ENCODE data around the gene NUDC. TPM values are rescaled to one million over a fixed set of nuclear protein-coding genes. Genes with fewer than 3 reads are reported as not detected.

Gene NUDC
- total RNA-seq, 1 experiment from 2014 or later, result 118 TPM

- no peak for TF ChIP-seq ZMAT4 (CRISPR knock-in tag; IDR thresholded peaks at IDR 0.05)
- TF ChIP-seq MLX (CRISPR knock-in tag; IDR thresholded peaks at IDR 0.05), result peak; percentile 91; the same call in 1 of the 2 replicates
- TF ChIP-seq FOXP1 (CRISPR knock-in tag; IDR thresholded peaks at IDR 0.05; ENCODE audit: borderline replicate concordance), result peak; percentile 93
- peak; percentile 91 for TF ChIP-seq TEAD1 (CRISPR knock-in tag; IDR thresholded peaks at IDR 0.05)
- TF ChIP-seq ZNF423 (CRISPR knock-in tag; IDR thresholded peaks at IDR 0.05), result no peak
- TF ChIP-seq NFE2L1 (CRISPR knock-in tag; IDR thresholded peaks at IDR 0.05), result 0 out of 2 replicates have a peak, but pooled peaks have one; percentile 18
- TF ChIP-seq, protein P1, sequence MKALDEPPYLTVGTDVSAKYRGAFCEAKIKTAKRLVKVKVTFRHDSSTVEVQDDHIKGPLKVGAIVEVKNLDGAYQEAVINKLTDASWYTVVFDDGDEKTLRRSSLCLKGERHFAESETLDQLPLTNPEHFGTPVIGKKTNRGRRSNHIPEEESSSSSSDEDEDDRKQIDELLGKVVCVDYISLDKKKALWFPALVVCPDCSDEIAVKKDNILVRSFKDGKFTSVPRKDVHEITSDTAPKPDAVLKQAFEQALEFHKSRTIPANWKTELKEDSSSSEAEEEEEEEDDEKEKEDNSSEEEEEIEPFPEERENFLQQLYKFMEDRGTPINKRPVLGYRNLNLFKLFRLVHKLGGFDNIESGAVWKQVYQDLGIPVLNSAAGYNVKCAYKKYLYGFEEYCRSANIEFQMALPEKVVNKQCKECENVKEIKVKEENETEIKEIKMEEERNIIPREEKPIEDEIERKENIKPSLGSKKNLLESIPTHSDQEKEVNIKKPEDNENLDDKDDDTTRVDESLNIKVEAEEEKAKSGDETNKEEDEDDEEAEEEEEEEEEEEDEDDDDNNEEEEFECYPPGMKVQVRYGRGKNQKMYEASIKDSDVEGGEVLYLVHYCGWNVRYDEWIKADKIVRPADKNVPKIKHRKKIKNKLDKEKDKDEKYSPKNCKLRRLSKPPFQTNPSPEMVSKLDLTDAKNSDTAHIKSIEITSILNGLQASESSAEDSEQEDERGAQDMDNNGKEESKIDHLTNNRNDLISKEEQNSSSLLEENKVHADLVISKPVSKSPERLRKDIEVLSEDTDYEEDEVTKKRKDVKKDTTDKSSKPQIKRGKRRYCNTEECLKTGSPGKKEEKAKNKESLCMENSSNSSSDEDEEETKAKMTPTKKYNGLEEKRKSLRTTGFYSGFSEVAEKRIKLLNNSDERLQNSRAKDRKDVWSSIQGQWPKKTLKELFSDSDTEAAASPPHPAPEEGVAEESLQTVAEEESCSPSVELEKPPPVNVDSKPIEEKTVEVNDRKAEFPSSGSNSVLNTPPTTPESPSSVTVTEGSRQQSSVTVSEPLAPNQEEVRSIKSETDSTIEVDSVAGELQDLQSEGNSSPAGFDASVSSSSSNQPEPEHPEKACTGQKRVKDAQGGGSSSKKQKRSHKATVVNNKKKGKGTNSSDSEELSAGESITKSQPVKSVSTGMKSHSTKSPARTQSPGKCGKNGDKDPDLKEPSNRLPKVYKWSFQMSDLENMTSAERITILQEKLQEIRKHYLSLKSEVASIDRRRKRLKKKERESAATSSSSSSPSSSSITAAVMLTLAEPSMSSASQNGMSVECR (CRISPR knock-in tag; IDR thresholded peaks at IDR 0.05; ENCODE audit: borderline replicate concordance), result peak; percentile 96
- peak; percentile 49; the same call in 1 of the 2 replicates for TF ChIP-seq TEAD4 (CRISPR knock-in tag; IDR thresholded peaks at IDR 0.05)
- TF ChIP-seq EMX1 (CRISPR knock-in tag; IDR thresholded peaks at IDR 0.05), result peak; percentile 75; the same call in 1 of the 2 replicates
- TF ChIP-seq, protein P2, sequence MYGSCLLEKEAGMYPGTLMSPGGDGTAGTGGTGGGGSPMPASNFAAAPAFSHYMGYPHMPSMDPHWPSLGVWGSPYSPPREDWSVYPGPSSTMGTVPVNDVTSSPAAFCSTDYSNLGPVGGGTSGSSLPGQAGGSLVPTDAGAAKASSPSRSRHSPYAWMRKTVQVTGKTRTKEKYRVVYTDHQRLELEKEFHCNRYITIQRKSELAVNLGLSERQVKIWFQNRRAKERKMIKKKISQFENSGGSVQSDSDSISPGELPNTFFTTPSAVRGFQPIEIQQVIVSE (CRISPR knock-in tag; IDR thresholded peaks at IDR 0.05; ENCODE audit: borderline replicate concordance), result no peak
- no peak for TF ChIP-seq IRF2 (CRISPR knock-in tag; IDR thresholded peaks at IDR 0.05; ENCODE audit: borderline replicate concordance, low read depth)
- peak; percentile 52 for TF ChIP-seq USF1 (CRISPR knock-in tag; IDR thresholded peaks at IDR 0.05)
- no peak; the same call in 1 of the 2 replicates for TF ChIP-seq ZBTB21 (CRISPR knock-in tag; IDR thresholded peaks at IDR 0.05; ENCODE audit: borderline replicate concordance)
- TF ChIP-seq ZNF317 (CRISPR knock-in tag; IDR thresholded peaks at IDR 0.05; ENCODE audit: borderline replicate concordance, low read depth), result peak; percentile 63; the same call in 1 of the 2 replicates
- TF ChIP-seq JUN (CRISPR knock-in tag; IDR thresholded peaks at IDR 0.05), result peak; percentile 83; the same call in 1 of the 2 replicates
- TF ChIP-seq, protein P3, sequence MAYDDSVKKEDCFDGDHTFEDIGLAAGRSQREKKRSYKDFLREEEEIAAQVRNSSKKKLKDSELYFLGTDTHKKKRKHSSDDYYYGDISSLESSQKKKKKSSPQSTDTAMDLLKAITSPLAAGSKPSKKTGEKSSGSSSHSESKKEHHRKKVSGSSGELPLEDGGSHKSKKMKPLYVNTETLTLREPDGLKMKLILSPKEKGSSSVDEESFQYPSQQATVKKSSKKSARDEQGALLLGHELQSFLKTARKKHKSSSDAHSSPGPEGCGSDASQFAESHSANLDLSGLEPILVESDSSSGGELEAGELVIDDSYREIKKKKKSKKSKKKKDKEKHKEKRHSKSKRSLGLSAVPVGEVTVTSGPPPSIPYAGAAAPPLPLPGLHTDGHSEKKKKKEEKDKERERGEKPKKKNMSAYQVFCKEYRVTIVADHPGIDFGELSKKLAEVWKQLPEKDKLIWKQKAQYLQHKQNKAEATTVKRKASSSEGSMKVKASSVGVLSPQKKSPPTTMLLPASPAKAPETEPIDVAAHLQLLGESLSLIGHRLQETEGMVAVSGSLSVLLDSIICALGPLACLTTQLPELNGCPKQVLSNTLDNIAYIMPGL (CRISPR knock-in tag; IDR thresholded peaks at IDR 0.05), result peak; percentile 98
- peak; percentile 98; the same call in 1 of the 2 replicates for TF ChIP-seq KAT7 (CRISPR knock-in tag; IDR thresholded peaks at IDR 0.05; ENCODE audit: borderline replicate concordance)
- TF ChIP-seq OVOL2 (CRISPR knock-in tag; IDR thresholded peaks at IDR 0.05; ENCODE audit: borderline replicate concordance), result no peak
- TF ChIP-seq ZNF263 (CRISPR knock-in tag; IDR thresholded peaks at IDR 0.05; ENCODE audit: low read depth), result no peak
- TF ChIP-seq GTF2I (CRISPR knock-in tag; conservative IDR thresholded peaks at IDR 0.05), result peak; percentile 61; the same call in 1 of the 2 replicates
- TF ChIP-seq TP53 (CRISPR knock-in tag; IDR thresholded peaks at IDR 0.05), result no peak
- no peak for TF ChIP-seq ZNF425 (CRISPR knock-in tag; conservative IDR thresholded peaks at IDR 0.05)
- TF ChIP-seq GABPB1 (CRISPR knock-in tag; IDR thresholded peaks at IDR 0.05), result 0 out of 2 replicates have a peak, but pooled peaks have one; percentile 43
These were observed 31.7 kb upstream of the NUDC start, which contains the start of gene GPN2 (continued) for GRCh38 chr1:26889551-26890466.
